Transverse colon (tissue), 3 donors: Measurements from ENCODE around the gene CSF3R.

Experiments used
- EP300 ChIP-seq: sonication (generic); formaldehyde crosslinking; IDR thresholded peaks from one replicate; pipeline ENCODE4 v1.6.1; 2017; ENCODE audit warnings: antibody characterized with exemption, low read depth
- POLR2A ChIP-seq: fragments of 450-650 bp; IDR thresholded peaks from one replicate; pipeline ENCODE4 v1.6.1; 2016; ENCODE audit warnings: antibody characterized with exemption, mild to moderate bottlenecking, moderate library complexity
- TF ChIP-seq, protein P1 (sequence below), 5 experiments: fragments of 200-600 bp in 3 of 5; fragments of 450-650 bp in 2 of 5; sonication (generic) in 3 of 5; IDR thresholded peaks; 1 replicate in 2 of 5; 2 replicates in 3 of 5; pipeline ENCODE4 v1.5.1; 2016 to 2017; ENCODE audit warnings: antibody characterized with exemption in 5 of 5, inconsistent platforms in 3 of 5, mild to moderate bottlenecking in 2 of 5, moderate library complexity in 1 of 5

DNA sequence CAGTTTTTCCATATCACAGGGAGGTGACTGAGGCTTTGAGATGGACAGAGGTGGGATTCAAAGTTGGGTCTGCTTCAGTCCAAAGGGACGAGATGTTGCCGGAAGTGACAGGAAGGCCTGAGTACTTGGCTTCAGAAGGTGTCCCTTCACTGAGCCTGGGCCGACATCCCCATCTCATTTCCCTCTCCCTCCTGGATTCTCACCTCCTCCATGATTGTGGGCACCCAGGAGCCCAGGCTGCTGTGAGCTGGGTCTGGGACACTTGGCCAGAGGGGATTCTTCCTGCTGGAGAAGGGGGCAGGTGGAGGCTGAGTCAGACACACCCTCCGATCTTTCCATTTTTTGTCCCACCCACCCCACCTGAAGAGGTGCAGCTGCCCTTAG, 15.7 kb downstream of the CSF3R start:
- TF ChIP-seq, protein P1, sequence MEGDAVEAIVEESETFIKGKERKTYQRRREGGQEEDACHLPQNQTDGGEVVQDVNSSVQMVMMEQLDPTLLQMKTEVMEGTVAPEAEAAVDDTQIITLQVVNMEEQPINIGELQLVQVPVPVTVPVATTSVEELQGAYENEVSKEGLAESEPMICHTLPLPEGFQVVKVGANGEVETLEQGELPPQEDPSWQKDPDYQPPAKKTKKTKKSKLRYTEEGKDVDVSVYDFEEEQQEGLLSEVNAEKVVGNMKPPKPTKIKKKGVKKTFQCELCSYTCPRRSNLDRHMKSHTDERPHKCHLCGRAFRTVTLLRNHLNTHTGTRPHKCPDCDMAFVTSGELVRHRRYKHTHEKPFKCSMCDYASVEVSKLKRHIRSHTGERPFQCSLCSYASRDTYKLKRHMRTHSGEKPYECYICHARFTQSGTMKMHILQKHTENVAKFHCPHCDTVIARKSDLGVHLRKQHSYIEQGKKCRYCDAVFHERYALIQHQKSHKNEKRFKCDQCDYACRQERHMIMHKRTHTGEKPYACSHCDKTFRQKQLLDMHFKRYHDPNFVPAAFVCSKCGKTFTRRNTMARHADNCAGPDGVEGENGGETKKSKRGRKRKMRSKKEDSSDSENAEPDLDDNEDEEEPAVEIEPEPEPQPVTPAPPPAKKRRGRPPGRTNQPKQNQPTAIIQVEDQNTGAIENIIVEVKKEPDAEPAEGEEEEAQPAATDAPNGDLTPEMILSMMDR (IDR thresholded peaks at IDR 0.05), result no peak
- TF ChIP-seq POLR2A (no peak), EP300 (no peak)
